Osteoblast (primary cell): ENCODE measurements around the gene PLCB4. TPM values are rescaled to one million over a fixed set of nuclear protein-coding genes. Genes with fewer than 3 reads are reported as not detected.

Experiments used
- DNase-seq: peaks from one replicate; pipeline ENCODE4 v3.0.0; 2011; ENCODE audit warnings: low spot score, mixed read lengths; ENCODE audit not compliant: insufficient read length; ENCODE audit errors: missing footprints
- H2AFZ ChIP-seq: 2 replicates; pipeline ENCODE4 v1.6.0; 2011; ENCODE audit warnings: mild to moderate bottlenecking, low read length
- H3K27ac ChIP-seq: 2 replicates; pipeline ENCODE4 v1.5.1; 2011; ENCODE audit warnings: mild to moderate bottlenecking, low read depth, low read length, moderate library complexity
- H3K27me3 ChIP-seq: 2 replicates; pipeline ENCODE4 v1.6.0; 2012; ENCODE audit warnings: mild to moderate bottlenecking, control low read depth, inconsistent platforms, low read length, moderate library complexity; ENCODE audit not compliant: insufficient read depth
- H3K36me3 ChIP-seq: 2 replicates; pipeline ENCODE4 v1.5.1; 2011; ENCODE audit warnings: mild to moderate bottlenecking, low read length, control low read depth, moderate library complexity; ENCODE audit not compliant: insufficient read depth
- H3K4me1 ChIP-seq: 2 replicates; pipeline ENCODE4 v1.5.1; 2011; ENCODE audit warnings: mild to moderate bottlenecking, low read length, control low read depth, moderate library complexity; ENCODE audit not compliant: insufficient read depth
- H3K4me2 ChIP-seq: 2 replicates; pipeline ENCODE4 v1.6.0; 2011; ENCODE audit warnings: mild to moderate bottlenecking, low read length; ENCODE audit not compliant: insufficient read depth
- H3K4me3 ChIP-seq: fragments of 200-600 bp; sonication (generic); 3 replicates; pipeline ENCODE4 v1.5.1; 2012; ENCODE audit warnings: mild to moderate bottlenecking, low read length, inconsistent platforms; ENCODE audit not compliant: insufficient read depth
- H3K79me2 ChIP-seq: 2 replicates; pipeline ENCODE4 v1.6.0; 2012; ENCODE audit warnings: mild to moderate bottlenecking, low read length, control low read depth, inconsistent platforms; ENCODE audit not compliant: insufficient read depth
- H3K9me3 ChIP-seq: 2 replicates; pipeline ENCODE4 v1.5.1; 2011; ENCODE audit warnings: low read depth, low read length, control low read depth
- H4K20me1 ChIP-seq: 2 replicates; pipeline ENCODE4 v1.6.0; 2012; ENCODE audit warnings: mild to moderate bottlenecking, low read length, control low read depth; ENCODE audit not compliant: insufficient read depth
- total RNA-seq: library from RNA; depleted of rRNA; stranded (reverse); fragments of >200 nt; gene quantifications from 2 replicates; pipeline ENCODE4 v1.2.3, GENCODE V29; 2012
- TF ChIP-seq, protein P1 (sequence below): IDR thresholded peaks from 2 replicates; pipeline ENCODE4 v1.5.1; 2011; ENCODE audit warnings: mild to moderate bottlenecking, low read depth, low read length, moderate library complexity; ENCODE audit errors: extremely low read depth

PLCB4 gene
- total RNA-seq, 1 donor, result 13.0 TPM

DNA sequence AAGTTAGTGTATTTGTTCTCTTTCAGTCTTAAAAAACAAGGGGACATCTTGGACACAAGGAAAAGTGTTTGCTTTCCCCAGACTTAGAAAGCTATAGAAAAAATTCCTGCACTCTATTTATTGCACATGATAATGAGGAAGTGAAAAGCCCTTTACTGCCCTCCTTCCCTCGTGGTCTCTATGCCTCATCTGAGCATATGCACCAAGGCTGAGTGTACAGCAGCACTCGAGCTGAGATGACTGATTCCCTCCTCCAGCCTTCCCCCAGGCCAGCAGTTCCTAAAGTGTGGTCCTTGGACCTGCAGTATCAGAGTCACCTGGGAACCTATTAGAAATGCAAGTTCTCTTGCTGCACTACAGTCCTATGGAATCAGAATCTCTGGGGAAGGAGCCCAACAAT, 431.2 kb downstream of the PLCB4 start:
- TF ChIP-seq, protein P1, sequence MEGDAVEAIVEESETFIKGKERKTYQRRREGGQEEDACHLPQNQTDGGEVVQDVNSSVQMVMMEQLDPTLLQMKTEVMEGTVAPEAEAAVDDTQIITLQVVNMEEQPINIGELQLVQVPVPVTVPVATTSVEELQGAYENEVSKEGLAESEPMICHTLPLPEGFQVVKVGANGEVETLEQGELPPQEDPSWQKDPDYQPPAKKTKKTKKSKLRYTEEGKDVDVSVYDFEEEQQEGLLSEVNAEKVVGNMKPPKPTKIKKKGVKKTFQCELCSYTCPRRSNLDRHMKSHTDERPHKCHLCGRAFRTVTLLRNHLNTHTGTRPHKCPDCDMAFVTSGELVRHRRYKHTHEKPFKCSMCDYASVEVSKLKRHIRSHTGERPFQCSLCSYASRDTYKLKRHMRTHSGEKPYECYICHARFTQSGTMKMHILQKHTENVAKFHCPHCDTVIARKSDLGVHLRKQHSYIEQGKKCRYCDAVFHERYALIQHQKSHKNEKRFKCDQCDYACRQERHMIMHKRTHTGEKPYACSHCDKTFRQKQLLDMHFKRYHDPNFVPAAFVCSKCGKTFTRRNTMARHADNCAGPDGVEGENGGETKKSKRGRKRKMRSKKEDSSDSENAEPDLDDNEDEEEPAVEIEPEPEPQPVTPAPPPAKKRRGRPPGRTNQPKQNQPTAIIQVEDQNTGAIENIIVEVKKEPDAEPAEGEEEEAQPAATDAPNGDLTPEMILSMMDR, result no peak
- Histone ChIP-seq H3K4me1 (peaks cover 31% of the 10 kb centered on the region), H2AFZ (no peak overlapping the region), H3K4me2 (no peak overlapping the region), H4K20me1 (no peaks in the 10 kb centered on the region), H3K9me3 (no peaks in the 10 kb centered on the region), H3K4me3 (no peak overlapping the region), H3K27ac (no peak overlapping the region), H3K79me2 (no peaks in the 10 kb centered on the region), H3K27me3 (no peaks in the 10 kb centered on the region), H3K36me3 (no peaks in the 10 kb centered on the region)
- no peak for DNase-seq

DNA sequence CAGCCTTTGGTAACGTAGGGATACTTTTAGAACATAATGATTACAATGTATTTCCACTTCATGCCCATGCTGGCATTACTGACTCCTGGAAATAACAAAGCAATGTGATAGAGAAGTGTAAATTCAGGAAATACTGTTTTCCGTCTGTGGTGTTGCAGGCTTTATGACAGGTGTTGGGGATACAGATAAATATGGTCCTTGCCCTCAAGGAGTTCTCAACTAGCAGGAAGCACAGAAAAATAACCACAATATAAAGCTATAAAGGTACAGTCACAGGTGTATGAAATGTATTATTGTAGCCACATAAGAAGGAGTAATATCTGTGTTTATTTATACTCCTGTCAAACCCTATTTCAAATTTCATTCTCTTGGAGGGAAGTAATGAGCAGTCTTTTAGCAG, 432.6 kb downstream of the PLCB4 start:
- H2AFZ ChIP-seq, result no peak overlapping the region
- H3K27me3 ChIP-seq, result peaks cover 5% of the 10 kb centered on the region
- no peak overlapping the region for H3K27ac ChIP-seq
- no peaks in the 10 kb centered on the region for H4K20me1 ChIP-seq
- TF ChIP-seq, protein P1, result no peak
- DNase-seq, result no peak
- no peaks in the 10 kb centered on the region for H3K79me2 ChIP-seq
- H3K9me3 ChIP-seq, result no peaks in the 10 kb centered on the region
- no peak overlapping the region for H3K4me3 ChIP-seq
- peaks cover 31% of the 10 kb centered on the region for H3K4me1 ChIP-seq
- H3K4me2 ChIP-seq, result no peak overlapping the region
- H3K36me3 ChIP-seq, result no peaks in the 10 kb centered on the region

DNA sequence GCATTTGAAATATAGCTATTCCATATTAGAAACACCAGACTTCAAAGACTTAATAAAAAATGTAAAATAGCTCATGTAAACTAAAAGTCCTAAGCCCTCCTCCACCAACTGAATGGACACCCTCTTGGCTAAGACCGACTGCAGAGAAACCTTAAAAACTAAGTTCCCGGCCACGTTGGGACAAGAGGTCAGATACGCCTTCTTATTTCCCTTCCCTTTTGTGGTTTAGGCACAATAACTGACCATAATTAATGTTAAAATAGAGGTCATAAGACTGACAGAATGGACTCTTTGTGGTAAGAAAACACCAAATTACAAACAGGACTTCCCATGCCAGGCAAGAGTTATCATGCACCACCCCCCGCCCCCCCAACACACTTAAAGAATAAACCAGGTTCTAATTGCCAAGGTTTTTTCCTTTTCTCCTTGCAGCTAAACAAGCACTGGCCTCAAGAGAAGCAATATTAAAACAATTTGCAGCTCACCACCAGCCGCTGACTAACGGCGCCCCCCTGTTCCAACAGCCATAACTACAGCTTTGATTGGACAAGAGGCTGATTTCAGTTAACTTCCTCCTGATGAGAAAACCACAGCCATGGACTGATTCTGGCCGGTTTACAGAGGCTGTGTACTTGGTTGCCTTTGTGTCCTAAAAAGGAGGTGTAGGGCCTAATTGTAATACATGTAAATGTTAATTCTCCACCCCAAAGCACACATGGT, 434.8 kb downstream of the PLCB4 start:
- Histone ChIP-seq H2AFZ (no peak overlapping the region), H3K27me3 (peaks cover 26% of the 10 kb centered on the region), H3K79me2 (no peaks in the 10 kb centered on the region), H4K20me1 (no peaks in the 10 kb centered on the region), H3K36me3 (no peaks in the 10 kb centered on the region), H3K27ac (no peak overlapping the region), H3K9me3 (no peaks in the 10 kb centered on the region), H3K4me1 (peaks cover 27% of the 10 kb centered on the region), H3K4me3 (no peak overlapping the region), H3K4me2 (peak overlapping the region; percentile 21)
- TF ChIP-seq, protein P1, result peak; percentile 41
- DNase-seq, result peak; percentile 84

GRCh38 chr20:9506280-9506821, 437.5 kb downstream of the PLCB4 start:
- Histone ChIP-seq H3K4me1 (peaks cover 10% of the 10 kb centered on the region), H3K27ac (no peak overlapping the region), H3K4me2 (peak overlapping the region; percentile 60), H3K36me3 (no peaks in the 10 kb centered on the region), H3K9me3 (no peaks in the 10 kb centered on the region), H3K27me3 (peaks cover 50% of the 10 kb centered on the region), H4K20me1 (no peaks in the 10 kb centered on the region), H2AFZ (peak overlapping the region; percentile 43), H3K4me3 (peak overlapping the region; percentile 57), H3K79me2 (no peaks in the 10 kb centered on the region)
- TF ChIP-seq, protein P1, result no peak
- peak; percentile 67 for DNase-seq
